ENCODE measurements around the gene CCDC83. TPM values are rescaled to one million over a fixed set of nuclear protein-coding genes. Genes with fewer than 3 reads are reported as not detected.
A peak's percentile ranks its signal among the peaks of the same experiment; 100 is the strongest.

The CCDC83 gene
- total RNA-seq, 2 donors from 2014 or later = 0.22 TPM; not detected in 1

DNA sequence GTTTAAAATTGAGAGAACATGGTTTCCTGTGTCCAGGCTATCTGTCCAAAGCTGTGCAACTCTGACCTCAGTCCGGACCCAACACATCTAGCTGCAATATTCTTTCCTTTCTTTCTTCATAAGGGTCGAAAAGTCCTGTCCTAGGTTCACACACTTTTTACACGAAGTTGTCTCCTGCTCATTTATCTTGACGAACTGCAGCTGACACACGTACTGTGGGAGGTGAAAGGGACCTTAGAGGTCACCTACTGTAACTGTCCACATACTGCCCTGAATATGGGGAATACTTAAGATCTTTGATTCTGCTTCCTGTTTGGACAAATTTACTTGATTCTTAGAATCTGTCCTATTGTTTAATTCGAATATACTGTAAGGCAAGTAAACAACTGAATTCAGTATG is 105.9 kb downstream of the CCDC83 start:
- no peaks in the 10 kb centered on the region for H3K27me3 Mint-ChIP-seq
- peaks cover 7% of the 10 kb centered on the region for H3K4me1 Mint-ChIP-seq
- no peak for DNase-seq
- ATAC-seq = no peak
- H3K9me3 ChIP-seq (ENCODE audit: control insufficient read depth, low read length, poor library complexity, severe bottlenecking) = no peaks in the 10 kb centered on the region
- no peak overlapping the region for H3K27ac Mint-ChIP-seq
- H3K36me3 Mint-ChIP-seq (ENCODE audit: low read depth) = peaks cover 13% of the 10 kb centered on the region
- no peak overlapping the region for H3K4me3 Mint-ChIP-seq

DNA sequence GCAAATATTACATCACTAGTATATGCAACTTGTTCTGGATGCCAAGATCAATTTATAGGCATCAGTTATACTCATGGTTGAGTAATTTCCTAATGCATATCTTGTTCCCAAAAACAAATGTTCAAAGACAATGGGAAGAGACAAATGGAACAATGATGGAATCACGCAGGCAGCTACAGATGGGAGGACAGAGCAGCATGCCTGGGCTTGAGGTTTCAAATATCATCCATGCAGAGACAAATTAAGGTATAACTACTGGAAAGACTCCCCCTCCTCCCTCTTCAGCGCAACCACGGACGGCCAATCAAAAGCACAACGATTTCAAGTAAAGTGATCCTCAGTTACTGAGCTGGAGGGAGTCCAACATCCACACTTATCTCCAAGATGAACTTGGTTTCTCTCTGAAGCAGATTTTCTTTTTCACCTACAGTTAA is 106.8 kb downstream of the CCDC83 start:
- ATAC-seq (no peak), DNase-seq (no peak)
- Mint-ChIP-seq H3K36me3 (ENCODE audit: low read depth) (peaks cover 11% of the 10 kb centered on the region), H3K4me3 (no peak overlapping the region), H3K27me3 (no peaks in the 10 kb centered on the region), H3K4me1 (peaks cover 7% of the 10 kb centered on the region), H3K27ac (no peak overlapping the region)
- no peaks in the 10 kb centered on the region for H3K9me3 ChIP-seq (ENCODE audit: control insufficient read depth, low read length, poor library complexity, severe bottlenecking)

DNA sequence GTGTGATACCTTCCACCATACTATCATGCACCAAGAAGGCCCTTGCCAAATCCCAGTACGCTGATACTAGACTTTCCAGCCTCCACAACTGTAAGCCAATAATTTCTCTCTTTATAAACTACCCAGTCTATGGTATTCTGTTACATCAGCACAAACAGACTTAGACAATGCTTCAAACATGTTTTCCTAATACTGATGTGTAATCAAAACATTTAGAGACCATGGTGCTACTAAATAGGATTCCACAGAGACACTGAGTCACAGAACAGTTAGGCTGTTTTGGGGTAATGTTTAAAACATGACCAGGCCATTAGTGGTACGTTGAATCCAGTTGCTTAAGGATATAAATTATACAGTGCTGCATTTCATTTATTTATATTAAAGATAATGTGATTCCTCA is 110.0 kb downstream of the CCDC83 start:
- no peak for ATAC-seq
- no peaks in the 10 kb centered on the region for H3K9me3 ChIP-seq (ENCODE audit: control insufficient read depth, low read length, poor library complexity, severe bottlenecking)
- H3K4me3 Mint-ChIP-seq = no peak overlapping the region
- H3K27me3 Mint-ChIP-seq = no peaks in the 10 kb centered on the region
- DNase-seq = no peak
- no peak overlapping the region for H3K27ac Mint-ChIP-seq
- peaks cover 9% of the 10 kb centered on the region for H3K36me3 Mint-ChIP-seq (ENCODE audit: low read depth)
- H3K4me1 Mint-ChIP-seq = peaks cover 16% of the 10 kb centered on the region

DNA sequence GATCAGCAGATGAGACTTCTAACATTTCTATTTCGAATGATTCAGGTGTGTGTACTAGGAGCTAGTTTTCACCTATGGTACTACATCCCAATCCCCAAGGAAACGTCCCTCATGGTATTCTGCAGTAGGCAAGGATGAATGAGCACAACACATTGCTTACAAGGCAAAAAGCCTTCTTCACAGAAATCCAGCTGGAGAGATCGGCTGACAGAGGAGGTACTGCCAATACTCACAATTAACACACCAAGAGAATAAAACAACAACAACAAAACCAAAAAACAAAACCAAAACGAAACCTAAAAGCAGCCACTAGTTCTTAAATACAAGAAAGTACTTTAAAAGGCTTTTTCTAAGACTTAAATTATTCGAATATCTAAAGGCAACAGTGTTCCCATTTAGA is 112.3 kb downstream of the CCDC83 start:
- H3K27ac Mint-ChIP-seq = peak overlapping the region; percentile 53
- no peaks in the 10 kb centered on the region for H3K27me3 Mint-ChIP-seq
- H3K4me3 Mint-ChIP-seq = no peak overlapping the region
- no peak for ATAC-seq
- peaks cover 17% of the 10 kb centered on the region for H3K4me1 Mint-ChIP-seq
- DNase-seq = no peak
- H3K9me3 ChIP-seq (ENCODE audit: control insufficient read depth, low read length, poor library complexity, severe bottlenecking) = no peaks in the 10 kb centered on the region
- H3K36me3 Mint-ChIP-seq (ENCODE audit: low read depth) = peaks cover 5% of the 10 kb centered on the region

Other genes with a start within 250 kb of the CCDC83 start
- gene DLG2, start 228.0 kb upstream of the CCDC83 start, total RNA-seq = 1 to 10 TPM; 1.0 to 2.2 TPM
- gene TMEM126B, start 226.8 kb upstream of the CCDC83 start, total RNA-seq = 10 to 100 TPM; 24.5 to 25.4 TPM
- 10 to 100 TPM; 19.6 to 21.1 TPM for gene TMEM126A, start 207.4 kb upstream of the CCDC83 start, total RNA-seq
- 10 to 100 TPM; 46.6 to 50.5 TPM for gene CREBZF, start 190.3 kb upstream of the CCDC83 start, total RNA-seq
- gene CCDC89, start 169.2 kb upstream of the CCDC83 start, total RNA-seq = under 1 TPM; 0.27 to 0.47 TPM
- 10 to 100 TPM; 50.0 to 58.8 TPM for gene SYTL2, start 44.2 kb upstream of the CCDC83 start, total RNA-seq
- gene PICALM, start 213.7 kb downstream of the CCDC83 start, total RNA-seq = 100 to 1,000 TPM; 122 to 124 TPM

All from T-helper 17 cell (primary cell).